H9 (cell line): ENCODE data around the gene AP4E1. TPM values are rescaled to one million over a fixed set of nuclear protein-coding genes. Genes with fewer than 3 reads are reported as not detected.
"Not testable (repeated sequence)": the region's sequence is repeated elsewhere in the genome, so short reads cannot be mapped to it uniquely, and the experiment has no call there.

Source experiments
- DNase-seq: peaks from one replicate; pipeline ENCODE4 v3.0.0-alpha.2; 2017
- H2AFZ ChIP-seq: one replicate; pipeline ENCODE4 v1.6.1; 2013; ENCODE audit warnings: mild to moderate bottlenecking, low read length, control low read depth, moderate library complexity
- H2AK5ac ChIP-seq: 2 replicates; pipeline ENCODE4 v1.6.1; 2013; ENCODE audit warnings: low read length, control low read depth, mixed read lengths; ENCODE audit not compliant: insufficient read length
- H2BK120ac ChIP-seq: one replicate; pipeline ENCODE4 v1.6.1; 2013; ENCODE audit warnings: low read depth, mild to moderate bottlenecking, low read length, control low read depth, inconsistent platforms; ENCODE audit not compliant: poor library complexity, severe bottlenecking
- H2BK12ac ChIP-seq: 2 replicates; pipeline ENCODE4 v1.6.1; 2013; ENCODE audit warnings: low read length, control low read depth, mixed read lengths, low read depth; ENCODE audit not compliant: insufficient read length
- H2BK15ac ChIP-seq: 2 replicates; pipeline ENCODE4 v1.6.1; 2013; ENCODE audit warnings: low read depth, low read length, control low read depth
- H2BK20ac ChIP-seq: one replicate; pipeline ENCODE4 v1.6.1; 2013; ENCODE audit warnings: low read depth, mild to moderate bottlenecking, low read length, control low read depth, inconsistent platforms; ENCODE audit not compliant: poor library complexity, severe bottlenecking
- H2BK5ac ChIP-seq: 2 replicates; pipeline ENCODE4 v1.6.1; 2013; ENCODE audit warnings: low read length, control low read depth, mixed read lengths; ENCODE audit not compliant: insufficient read length
- H3K14ac ChIP-seq: 2 replicates; pipeline ENCODE4 v1.6.1; 2013; ENCODE audit warnings: low read length, control low read depth; ENCODE audit not compliant: insufficient read depth
- H3K18ac ChIP-seq: 2 replicates; pipeline ENCODE4 v1.6.1; 2013; ENCODE audit warnings: low read depth, mild to moderate bottlenecking, mixed read lengths, low read length, control low read depth; ENCODE audit not compliant: insufficient read length
- H3K23ac ChIP-seq: 2 replicates; pipeline ENCODE4 v1.6.1; 2013; ENCODE audit warnings: low read length, control low read depth, mixed read lengths, low read depth; ENCODE audit not compliant: insufficient read length
- H3K23me2 ChIP-seq: 2 replicates; pipeline ENCODE4 v1.6.1; 2013; ENCODE audit warnings: low read depth, mild to moderate bottlenecking, mixed read lengths, low read length, control low read depth; ENCODE audit not compliant: insufficient read length, poor library complexity, severe bottlenecking
- H3K27ac ChIP-seq: 2 replicates; pipeline ENCODE4 v1.5.1; 2013; ENCODE audit warnings: low read length, control low read depth, mixed read lengths, low read depth; ENCODE audit not compliant: insufficient read length
- H3K27me3 ChIP-seq: 2 replicates; pipeline ENCODE4 v1.6.1; 2013; ENCODE audit warnings: low read length, control low read depth, inconsistent platforms; ENCODE audit not compliant: insufficient read depth
- H3K4ac ChIP-seq: 2 replicates; pipeline ENCODE4 v1.6.1; 2013; ENCODE audit warnings: low read depth, mild to moderate bottlenecking, control low read depth, inconsistent platforms, low read length, moderate library complexity
- H3K4me1 ChIP-seq: 2 replicates; pipeline ENCODE4 v1.6.1; 2013; ENCODE audit warnings: low read length, control low read depth, inconsistent platforms; ENCODE audit not compliant: insufficient read depth
- H3K4me2 ChIP-seq: 2 replicates; pipeline ENCODE4 v1.6.1; 2013; ENCODE audit warnings: low read length, control low read depth, mixed read lengths; ENCODE audit not compliant: insufficient read length, insufficient read depth
- H3K56ac ChIP-seq: 2 replicates; pipeline ENCODE4 v1.6.1; 2013; ENCODE audit warnings: low read depth, mild to moderate bottlenecking, mixed read lengths, low read length, control low read depth; ENCODE audit not compliant: insufficient read length
- H3K79me1 ChIP-seq: 2 replicates; pipeline ENCODE4 v1.6.1; 2013; ENCODE audit warnings: low read depth, mild to moderate bottlenecking, moderate library complexity, low read length, control low read depth, inconsistent platforms; ENCODE audit not compliant: insufficient read depth, poor library complexity, severe bottlenecking
- H3K79me2 ChIP-seq: 2 replicates; pipeline ENCODE4 v1.6.1; 2013; ENCODE audit warnings: low read length, control low read depth, inconsistent platforms; ENCODE audit not compliant: insufficient read depth
- H3K9ac ChIP-seq: 2 replicates; pipeline ENCODE4 v1.6.1; 2013; ENCODE audit warnings: low read length, control low read depth, mixed read lengths; ENCODE audit not compliant: insufficient read length; ENCODE audit errors: extremely low read depth
- H3K9me3 ChIP-seq: one replicate; pipeline ENCODE4 v1.6.1; 2013; ENCODE audit warnings: low read depth, low read length, inconsistent platforms; ENCODE audit not compliant: control insufficient read depth
- H3T11ph ChIP-seq: one replicate; pipeline ENCODE4 v1.6.1; 2013; ENCODE audit warnings: mild to moderate bottlenecking, low read length, control low read depth, inconsistent platforms
- H4K20me1 ChIP-seq: one replicate; pipeline ENCODE4 v1.6.1; 2013; ENCODE audit not compliant: control insufficient read depth, insufficient read length, insufficient read depth
- H4K5ac ChIP-seq: 2 replicates; pipeline ENCODE4 v1.6.1; 2013; ENCODE audit warnings: low read depth, mild to moderate bottlenecking, mixed read lengths, low read length, control low read depth; ENCODE audit not compliant: insufficient read length
- H4K8ac ChIP-seq: replicated peaks from 2 replicates; pipeline ENCODE4 v1.6.1; 2013; ENCODE audit warnings: low read length, control low read depth, mixed read lengths, low read depth; ENCODE audit not compliant: insufficient read length
- H4K91ac ChIP-seq: 2 replicates; pipeline ENCODE4 v1.6.1; 2013; ENCODE audit warnings: low read depth, mild to moderate bottlenecking, moderate library complexity, mixed read lengths, low read length, control low read depth; ENCODE audit not compliant: insufficient read length
- H3K27ac Mint-ChIP-seq, 3 experiments: 2 replicates in 2 of 3; 3 replicates in 1 of 3; pipeline ENCODE4 v1.8.0; 2020 to 2021; ENCODE audit warnings: mixed read lengths in 3 of 3, mild to moderate bottlenecking in 1 of 3, moderate library complexity in 1 of 3
- H3K27me3 Mint-ChIP-seq: 2 replicates; pipeline ENCODE4 v1.8.0; 2021; ENCODE audit warnings: low read depth, mild to moderate bottlenecking, moderate library complexity, mixed read lengths
- H3K36me3 Mint-ChIP-seq, 3 experiments: 2 replicates in 2 of 3; 3 replicates in 1 of 3; pipeline ENCODE4 v1.8.0; 2020 to 2021; ENCODE audit warnings: low read depth in 3 of 3, mixed read lengths in 3 of 3; ENCODE audit not compliant: insufficient read depth in 1 of 3
- H3K4me1 Mint-ChIP-seq, 2 experiments: 2 replicates each; pipeline ENCODE4 v1.8.0; 2020; ENCODE audit warnings: mixed read lengths in 2 of 2
- H3K4me3 Mint-ChIP-seq, 2 experiments: 2 replicates in 1 of 2; 3 replicates in 1 of 2; pipeline ENCODE4 v1.8.0; 2020 to 2021; ENCODE audit warnings: mild to moderate bottlenecking in 2 of 2, mixed read lengths in 2 of 2, moderate library complexity in 1 of 2
- H3K9me3 Mint-ChIP-seq, 2 experiments: 2 replicates in 1 of 2; 3 replicates in 1 of 2; pipeline ENCODE4 v1.8.0; 2020; ENCODE audit warnings: mild to moderate bottlenecking in 2 of 2, mixed read lengths in 2 of 2, moderate library complexity in 1 of 2
- CTCF ChIP-seq: fragments of 200-600 bp; sonication (generic); conservative IDR thresholded peaks from 3 replicates; pipeline ENCODE4 v1.8.0; 2021; ENCODE audit warnings: antibody characterized with exemption, mild to moderate bottlenecking
- WGBS: extraction: QIAGEN DNeasy Blood & Tissue Kit; methylation state at CpG from one replicate; pipeline ENCODE4 v1.1.7; 2013; ENCODE audit warnings: missing lambda C conversion rate, low lambda C conversion rate, mixed read lengths; ENCODE audit not compliant: insufficient read length; ENCODE audit errors: extremely low coverage; 5-methylcytosine and 5-hydroxymethylcytosine counted together
- total RNA-seq: library from RNA; stranded (reverse); gene quantifications from 2 replicates; pipeline ENCODE4 v1.2.1, GENCODE V29; 2021

Gene AP4E1
- total RNA-seq, 1 experiment from 2014 or later: 13.8 TPM

- H3K9ac ChIP-seq: no peak overlapping the region
- H4K20me1 ChIP-seq: no peaks in the 10 kb centered on the region
- DNase-seq: no peak
- H3K4me1 ChIP-seq: no peaks in the 10 kb centered on the region
- H2AK5ac ChIP-seq: no peak overlapping the region
- no peak overlapping the region for H3K27ac Mint-ChIP-seq
- no peak overlapping the region for H2AFZ ChIP-seq
- no peak overlapping the region for H3K4me2 ChIP-seq
- no peaks in the 10 kb centered on the region for H3K27me3 ChIP-seq
- H2BK15ac ChIP-seq: no peak overlapping the region
- H3K23ac ChIP-seq: no peak overlapping the region
- 0 out of 2 replicates have a peak, but pooled peaks cover 2% of the 10 kb centered on the region for H3K27me3 Mint-ChIP-seq
- no peak overlapping the region for H3T11ph ChIP-seq
- no peak overlapping the region for H4K5ac ChIP-seq
- H3K27ac ChIP-seq: no peak overlapping the region
- H2BK20ac ChIP-seq: no peak overlapping the region
- H4K8ac ChIP-seq: no peak overlapping the region
- H3K4me3 Mint-ChIP-seq: no peak overlapping the region
- peaks cover 38% of the 10 kb centered on the region in 2 experiments for H3K9me3 Mint-ChIP-seq
- H4K91ac ChIP-seq: no peak overlapping the region
- no peaks in the 10 kb centered on the region for H3K9me3 ChIP-seq
- H3K23me2 ChIP-seq: no peaks in the 10 kb centered on the region
- H3K18ac ChIP-seq: no peak overlapping the region
- no peak overlapping the region for H3K4ac ChIP-seq
- H3K14ac ChIP-seq: no peak overlapping the region
- H2BK12ac ChIP-seq: no peak overlapping the region
- H3K4me1 Mint-ChIP-seq: no peaks in the 10 kb centered on the region
- H3K79me1 ChIP-seq: no peaks in the 10 kb centered on the region
- no peak overlapping the region for H2BK120ac ChIP-seq
- no peak overlapping the region for H2BK5ac ChIP-seq
- no CpG with 5 or more reads among the region's 3 CpGs for WGBS
- no peak for TF ChIP-seq CTCF
- no peak overlapping the region for H3K56ac ChIP-seq
- H3K36me3 Mint-ChIP-seq: peaks cover 6 to 29% (median 20%) of the 10 kb centered on the region in 3 experiments
- no peaks in the 10 kb centered on the region for H3K79me2 ChIP-seq
These were observed 14.5 kb upstream of the AP4E1 start for GRCh38 chr15:50893976-50894375.

- H3K79me1 ChIP-seq, H3K27me3 Mint-ChIP-seq, H4K5ac ChIP-seq, H2BK5ac ChIP-seq, H3K4me2 ChIP-seq, H3K18ac ChIP-seq, H3K14ac ChIP-seq, H3K56ac ChIP-seq, H3K36me3 Mint-ChIP-seq, H4K8ac ChIP-seq, H2AK5ac ChIP-seq, H3K4me3 Mint-ChIP-seq, H3K27me3 ChIP-seq, H3K4ac ChIP-seq, H2BK15ac ChIP-seq, H3K4me1 ChIP-seq, H3K27ac Mint-ChIP-seq, H4K20me1 ChIP-seq, H3K4me1 Mint-ChIP-seq, H3K9ac ChIP-seq, H2BK12ac ChIP-seq, H2AFZ ChIP-seq, H2BK20ac ChIP-seq, H3K27ac ChIP-seq, H3K9me3 Mint-ChIP-seq, H3K9me3 ChIP-seq, H3T11ph ChIP-seq, H4K91ac ChIP-seq, H3K23me2 ChIP-seq, DNase-seq, H3K23ac ChIP-seq, H3K79me2 ChIP-seq, H2BK120ac ChIP-seq: not testable (repeated sequence)
- WGBS: no CpG with 5 or more reads among the region's 8 CpGs
These were observed 7.1 kb upstream of the AP4E1 start for GRCh38 chr15:50901390-50901789.
